ENCODE measurements around the gene NSD1.

- TF ChIP-seq, protein P1, sequence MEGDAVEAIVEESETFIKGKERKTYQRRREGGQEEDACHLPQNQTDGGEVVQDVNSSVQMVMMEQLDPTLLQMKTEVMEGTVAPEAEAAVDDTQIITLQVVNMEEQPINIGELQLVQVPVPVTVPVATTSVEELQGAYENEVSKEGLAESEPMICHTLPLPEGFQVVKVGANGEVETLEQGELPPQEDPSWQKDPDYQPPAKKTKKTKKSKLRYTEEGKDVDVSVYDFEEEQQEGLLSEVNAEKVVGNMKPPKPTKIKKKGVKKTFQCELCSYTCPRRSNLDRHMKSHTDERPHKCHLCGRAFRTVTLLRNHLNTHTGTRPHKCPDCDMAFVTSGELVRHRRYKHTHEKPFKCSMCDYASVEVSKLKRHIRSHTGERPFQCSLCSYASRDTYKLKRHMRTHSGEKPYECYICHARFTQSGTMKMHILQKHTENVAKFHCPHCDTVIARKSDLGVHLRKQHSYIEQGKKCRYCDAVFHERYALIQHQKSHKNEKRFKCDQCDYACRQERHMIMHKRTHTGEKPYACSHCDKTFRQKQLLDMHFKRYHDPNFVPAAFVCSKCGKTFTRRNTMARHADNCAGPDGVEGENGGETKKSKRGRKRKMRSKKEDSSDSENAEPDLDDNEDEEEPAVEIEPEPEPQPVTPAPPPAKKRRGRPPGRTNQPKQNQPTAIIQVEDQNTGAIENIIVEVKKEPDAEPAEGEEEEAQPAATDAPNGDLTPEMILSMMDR (IDR thresholded peaks at IDR 0.05): no peak
- no peak for TF ChIP-seq POLR2A (IDR thresholded peaks at IDR 0.05)
These were observed 65.2 kb downstream of the NSD1 start for GRCh38 chr5:177198738-177199137.

Data from vagina (tissue), 2 donors.